CD14-positive monocyte (primary cell): ENCODE data around the gene NEURL1B. TPM values are rescaled to one million over a fixed set of nuclear protein-coding genes. Genes with fewer than 3 reads are reported as not detected.

Experiments used
- DNase-seq, 3 donors: peaks; one replicate each; pipeline ENCODE4 v3.0.0-alpha.2; 2011 to 2022
- H2AFZ ChIP-seq: 2 replicates; pipeline ENCODE4 v1.6.0; 2012; ENCODE audit warnings: mild to moderate bottlenecking, low read depth, low read length, inconsistent platforms; ENCODE audit not compliant: insufficient read depth, poor library complexity, severe bottlenecking
- H3K27ac ChIP-seq, 2 donors: 1 replicate in 1 of 2; 2 replicates in 1 of 2; pipeline ENCODE4 v1.5.1; 2012 to 2013; ENCODE audit warnings: low read length in 2 of 2, control low read depth in 1 of 2, inconsistent platforms in 1 of 2, low read depth in 1 of 2, mild to moderate bottlenecking in 1 of 2
- H3K27me3 ChIP-seq, 2 donors: one replicate each; pipeline versions ENCODE4 v1.6.0 to v1.6.1; 2011 to 2013; ENCODE audit warnings: low read length in 2 of 2; ENCODE audit not compliant: control insufficient read depth in 2 of 2, insufficient read depth in 2 of 2
- H3K36me3 ChIP-seq, 2 donors: replicated peaks in 1 of 2; 1 replicate in 1 of 2; 2 replicates in 1 of 2; pipeline versions ENCODE4 v1.5.1 to v1.6.1; 2012 to 2013; ENCODE audit warnings: low read length in 2 of 2, control low read depth in 1 of 2, inconsistent platforms in 1 of 2, mild to moderate bottlenecking in 1 of 2; ENCODE audit not compliant: insufficient read depth in 2 of 2, control insufficient read depth in 1 of 2
- H3K4me1 ChIP-seq, 2 donors: 1 replicate in 1 of 2; 2 replicates in 1 of 2; pipeline versions ENCODE4 v1.5.1 to v1.6.1; 2012 to 2013; ENCODE audit warnings: low read length in 2 of 2, control low read depth in 1 of 2, inconsistent platforms in 1 of 2, mild to moderate bottlenecking in 1 of 2, moderate library complexity in 1 of 2; ENCODE audit not compliant: insufficient read depth in 2 of 2, control insufficient read depth in 1 of 2
- H3K4me2 ChIP-seq: replicated peaks from 2 replicates; pipeline ENCODE3; 2012; ENCODE audit warnings: low read length, moderate library complexity, mild to moderate bottlenecking; ENCODE audit not compliant: poor library complexity, severe bottlenecking; ENCODE audit errors: extremely low read depth
- H3K4me3 ChIP-seq, 3 experiments: fragments of 200-600 bp in 1 of 3; sonication (generic) in 1 of 3; replicated peaks in 1 of 3; 1 replicate in 2 of 3; 2 replicates in 1 of 3; pipeline ENCODE4 v1.5.1; 2011 to 2013; ENCODE audit warnings: low read length in 3 of 3, mild to moderate bottlenecking in 3 of 3, control low read depth in 2 of 3, low read depth in 2 of 3, inconsistent platforms in 1 of 3, moderate library complexity in 1 of 3
- H3K79me2 ChIP-seq: 2 replicates; pipeline ENCODE4 v1.6.0; 2012; ENCODE audit warnings: mild to moderate bottlenecking, control low read depth, inconsistent platforms, low read length, moderate library complexity; ENCODE audit not compliant: insufficient read depth
- H3K9ac ChIP-seq: 2 replicates; pipeline ENCODE4 v1.6.0; 2017; ENCODE audit warnings: low read length, mild to moderate bottlenecking; ENCODE audit not compliant: insufficient read depth, poor library complexity, severe bottlenecking
- H3K9me3 ChIP-seq, 2 donors: replicated peaks in 1 of 2; 1 replicate in 1 of 2; 2 replicates in 1 of 2; pipeline versions ENCODE4 v1.5.1 to v1.6.1; 2012 to 2013; ENCODE audit warnings: low read length in 2 of 2, control low read depth in 1 of 2; ENCODE audit not compliant: control insufficient read depth in 1 of 2, insufficient read depth in 1 of 2
- H4K20me1 ChIP-seq: 2 replicates; pipeline ENCODE4 v1.6.0; 2012; ENCODE audit warnings: mild to moderate bottlenecking, low read length, control low read depth, moderate library complexity; ENCODE audit not compliant: insufficient read depth
- H3K27ac Mint-ChIP-seq, 7 donors: one replicate each; pipeline ENCODE4 v1.8.0; 2020; ENCODE audit warnings: mild to moderate bottlenecking in 7 of 7, mixed read lengths in 7 of 7, moderate library complexity in 6 of 7, inconsistent platforms in 2 of 7
- H3K27me3 Mint-ChIP-seq, 3 donors: one replicate each; pipeline ENCODE4 v1.8.0; 2021 to 2022; ENCODE audit warnings: low read depth in 3 of 3, mild to moderate bottlenecking in 3 of 3, mixed read lengths in 3 of 3, moderate library complexity in 3 of 3, inconsistent platforms in 1 of 3
- H3K36me3 Mint-ChIP-seq, 2 donors: one replicate each; pipeline ENCODE4 v1.8.0; 2020; ENCODE audit warnings: mixed read lengths in 2 of 2, inconsistent platforms in 1 of 2, mild to moderate bottlenecking in 1 of 2
- H3K4me1 Mint-ChIP-seq: one replicate; pipeline ENCODE4 v1.8.0; 2020; ENCODE audit warnings: mild to moderate bottlenecking, mixed read lengths
- H3K4me3 Mint-ChIP-seq, 2 donors: one replicate each; pipeline ENCODE4 v1.8.0; 2020; ENCODE audit warnings: mild to moderate bottlenecking in 2 of 2, mixed read lengths in 2 of 2, moderate library complexity in 1 of 2
- H3K9me3 Mint-ChIP-seq, 7 donors: one replicate each; pipeline ENCODE4 v1.8.0; 2020 to 2022; ENCODE audit warnings: mixed read lengths in 7 of 7, mild to moderate bottlenecking in 6 of 7, moderate library complexity in 6 of 7, inconsistent platforms in 2 of 7
- WGBS: methylation state at CpG from one replicate; pipeline ENCODE4 v1.1.5; 2013; ENCODE audit warnings: missing lambda C conversion rate; ENCODE audit not compliant: insufficient coverage; 5-methylcytosine and 5-hydroxymethylcytosine counted together
- intact Hi-C, 2 donors: fragments of 100-400 bp; cut with micrococcal nuclease; formaldehyde crosslinking; loops; one replicate each; pipeline versions ENCODE4 v1.15.0 to v1.15.1; 2023
- polyA plus RNA-seq, 3 donors: library from polyadenylated mRNA; depleted of rRNA in 1 of 3; unstranded in 2 of 3; stranded (reverse) in 1 of 3; fragments of 300-500 nt in 2 of 3; fragments of >200 nt in 1 of 3; fragmentation: Illumina TruSeq in 2 of 3; gene quantifications; 1 replicate in 2 of 3; 2 replicates in 1 of 3; pipeline ENCODE4 v1.2.3, GENCODE V29; 2012 to 2021
- TF ChIP-seq, protein P1 (sequence below): fragments of 200-600 bp; IDR thresholded peaks from one replicate; pipeline ENCODE4 v1.8.0; 2022; ENCODE audit warnings: antibody characterized with exemption, mild to moderate bottlenecking

NEURL1B gene
- polyA plus RNA-seq, 3 donors = 0.01 TPM; not detected in 2

DNA sequence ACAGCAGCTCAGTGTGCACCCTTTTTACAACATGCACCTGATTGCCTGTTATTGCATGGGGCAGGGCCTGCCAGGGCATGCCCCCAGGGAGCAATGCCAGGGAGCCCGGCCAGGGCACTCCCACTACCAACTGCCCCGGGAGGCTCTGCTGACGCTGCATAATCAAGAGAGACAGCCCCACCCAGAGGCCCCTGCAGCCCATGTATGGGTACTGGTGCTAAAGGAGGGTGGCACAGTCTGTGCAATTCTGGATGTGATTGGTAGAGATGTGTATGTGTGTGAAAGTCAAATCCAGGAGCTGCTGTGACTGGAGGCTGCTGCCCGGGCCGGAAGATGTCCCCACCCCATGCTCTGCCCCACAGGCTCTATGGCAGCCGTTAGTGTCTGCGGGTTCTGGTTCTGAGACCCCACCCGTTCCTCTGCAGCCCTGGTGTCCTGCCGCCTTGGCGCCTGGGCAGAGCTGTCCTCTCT is 3.9 kb upstream of the NEURL1B start:
- TF ChIP-seq, protein P1, sequence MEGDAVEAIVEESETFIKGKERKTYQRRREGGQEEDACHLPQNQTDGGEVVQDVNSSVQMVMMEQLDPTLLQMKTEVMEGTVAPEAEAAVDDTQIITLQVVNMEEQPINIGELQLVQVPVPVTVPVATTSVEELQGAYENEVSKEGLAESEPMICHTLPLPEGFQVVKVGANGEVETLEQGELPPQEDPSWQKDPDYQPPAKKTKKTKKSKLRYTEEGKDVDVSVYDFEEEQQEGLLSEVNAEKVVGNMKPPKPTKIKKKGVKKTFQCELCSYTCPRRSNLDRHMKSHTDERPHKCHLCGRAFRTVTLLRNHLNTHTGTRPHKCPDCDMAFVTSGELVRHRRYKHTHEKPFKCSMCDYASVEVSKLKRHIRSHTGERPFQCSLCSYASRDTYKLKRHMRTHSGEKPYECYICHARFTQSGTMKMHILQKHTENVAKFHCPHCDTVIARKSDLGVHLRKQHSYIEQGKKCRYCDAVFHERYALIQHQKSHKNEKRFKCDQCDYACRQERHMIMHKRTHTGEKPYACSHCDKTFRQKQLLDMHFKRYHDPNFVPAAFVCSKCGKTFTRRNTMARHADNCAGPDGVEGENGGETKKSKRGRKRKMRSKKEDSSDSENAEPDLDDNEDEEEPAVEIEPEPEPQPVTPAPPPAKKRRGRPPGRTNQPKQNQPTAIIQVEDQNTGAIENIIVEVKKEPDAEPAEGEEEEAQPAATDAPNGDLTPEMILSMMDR = no peak
- H3K4me3 ChIP-seq = no peak overlapping the region
- no peak overlapping the region for H3K27ac ChIP-seq
- Mint-ChIP-seq H3K36me3 (no peaks in the 10 kb centered on the region), H3K4me3 (no peak overlapping the region), H3K9me3 (no peaks in the 10 kb centered on the region), H3K4me1 (peaks cover 27% of the 10 kb centered on the region), H3K27me3 (peaks cover 16 to 26% (median 18%) of the 10 kb centered on the region in 3 donors), H3K27ac (no peak overlapping the region)
- no peak overlapping the region for H3K9ac ChIP-seq
- intact Hi-C loops = no loop called here
- H4K20me1 ChIP-seq = no peaks in the 10 kb centered on the region
- H3K4me2 ChIP-seq = no peak overlapping the region
- no peak for DNase-seq
- H3K9me3 ChIP-seq = no peaks in the 10 kb centered on the region
- 72% methylated on average over 9 of the region's 10 CpGs for WGBS
- H3K4me1 ChIP-seq = peaks cover 14 to 21% of the 10 kb centered on the region in 2 donors
- H2AFZ ChIP-seq = no peak overlapping the region
- H3K79me2 ChIP-seq = no peaks in the 10 kb centered on the region
- no peaks in the 10 kb centered on the region for H3K36me3 ChIP-seq
- peaks cover 0 to 17% of the 10 kb centered on the region in 2 donors for H3K27me3 ChIP-seq

DNA sequence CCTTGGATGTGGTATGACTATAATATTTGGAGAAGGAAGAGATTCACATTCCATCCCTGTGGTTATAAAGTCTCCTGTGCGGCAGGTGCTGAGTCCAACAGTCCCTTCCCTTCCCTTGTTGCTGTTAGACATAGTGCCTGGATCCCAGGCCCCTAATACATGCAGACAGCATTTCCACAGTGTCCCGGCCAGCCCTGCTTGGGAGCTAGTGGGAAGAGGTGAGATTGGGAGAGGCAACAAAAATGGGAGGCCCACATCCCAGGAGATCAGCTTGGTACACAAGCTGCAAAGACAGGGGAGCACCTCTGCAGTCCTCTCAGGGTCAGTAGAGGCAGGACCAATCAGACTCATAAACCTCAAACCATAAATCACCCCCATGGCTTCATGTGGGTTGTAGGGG is 3.3 kb upstream of the NEURL1B start:
- no CpG with 5 or more reads among the region's 2 CpGs for WGBS

More for the DNA sequence above, 3.3 kb upstream of the NEURL1B start:
- Histone ChIP-seq H3K9ac (no peak overlapping the region), H3K27ac (no peak overlapping the region), H3K36me3 (no peaks in the 10 kb centered on the region), H3K27me3 (peaks cover 3 to 23% of the 10 kb centered on the region in 2 donors), H3K9me3 (no peaks in the 10 kb centered on the region), H4K20me1 (no peaks in the 10 kb centered on the region), H3K4me1 (peaks cover 18 to 27% of the 10 kb centered on the region in 2 donors), H3K79me2 (no peaks in the 10 kb centered on the region), H2AFZ (no peak overlapping the region), H3K4me2 (no peak overlapping the region), H3K4me3 (no peak overlapping the region)
- intact Hi-C loops = no loop called here
- Mint-ChIP-seq H3K27me3 (peaks cover 19 to 32% (median 22%) of the 10 kb centered on the region in 3 donors), H3K4me3 (no peak overlapping the region), H3K4me1 (peaks cover 33% of the 10 kb centered on the region), H3K9me3 (no peaks in the 10 kb centered on the region), H3K27ac (no peak overlapping the region), H3K36me3 (no peaks in the 10 kb centered on the region)
- DNase-seq = no peak
- TF ChIP-seq, protein P1 = no peak
